SK-N-SH (cell line): ENCODE data around the gene SNAP29. TPM values are rescaled to one million over a fixed set of nuclear protein-coding genes. Genes with fewer than 3 reads are reported as not detected.
A peak's percentile ranks its signal among the peaks of the same experiment; 100 is the strongest.

Source experiments
- CTCF ChIA-PET: fragments of 300-600, 350-600 bp; formaldehyde crosslinking; extraction: SDS; loops from one replicate; lab custom pipeline; 2021; lab: Yijun Ruan, JAX
- POLR2A ChIA-PET: fragments of 350-600 bp; sonication (Branson Sonifier 250); formaldehyde crosslinking; extraction: SDS; loops from one replicate; lab custom pipeline; 2020; ENCODE audit warnings: antibody characterized with exemption, inconsistent platforms; lab: Yijun Ruan, JAX
- DNase-seq: peaks from one replicate; pipeline ENCODE4 v3.0.0; 2012
- H2AFZ ChIP-seq: fragments of 200-600 bp; sonication (generic); 2 replicates; pipeline ENCODE4 v1.8.1; 2016; ENCODE audit warnings: antibody characterized with exemption, mild to moderate bottlenecking, low read depth
- H3F3A ChIP-seq: fragments of 200-600 bp; sonication (generic); replicated peaks from 2 replicates; pipeline ENCODE3; 2016; ENCODE audit warnings: antibody characterized with exemption, mild to moderate bottlenecking; ENCODE audit not compliant: insufficient read depth
- H3K27ac ChIP-seq, 2 experiments: fragments of 200-500 bp in 1 of 2; fragments of 200-600 bp in 1 of 2; sonication (Bioruptor generic) in 1 of 2; sonication (generic), shearing (Covaris generic) in 1 of 2; 2 replicates each; pipeline versions ENCODE4 v1.5.1 to v1.6.1; 2014 to 2016; ENCODE audit warnings: low read depth in 2 of 2, inconsistent platforms in 1 of 2, low read length in 1 of 2, mild to moderate bottlenecking in 1 of 2, mixed read lengths in 1 of 2
- H3K27me3 ChIP-seq: fragments of 200-600 bp; sonication (generic), shearing (Covaris generic); 2 replicates; pipeline ENCODE4 v1.6.1; 2016; ENCODE audit warnings: mixed run types; ENCODE audit not compliant: insufficient read depth
- H3K36me3 ChIP-seq, 2 experiments: fragments of 200-500 bp in 1 of 2; fragments of 200-600 bp in 1 of 2; sonication (Bioruptor generic) in 1 of 2; sonication (generic) in 1 of 2; replicated peaks in 1 of 2; 2 replicates each; pipeline versions ENCODE3 to v1.5.1; 2014 to 2016; ENCODE audit warnings: low read length in 1 of 2, mild to moderate bottlenecking in 1 of 2; ENCODE audit not compliant: insufficient read depth in 2 of 2, control insufficient read depth in 1 of 2
- H3K4me1 ChIP-seq, 2 experiments: fragments of 200-500 bp in 1 of 2; fragments of 200-600 bp in 1 of 2; sonication (Bioruptor generic) in 1 of 2; sonication (generic), shearing (Covaris generic) in 1 of 2; 2 replicates each; pipeline versions ENCODE4 v1.5.1 to v1.6.1; 2014 to 2016; ENCODE audit warnings: low read depth in 1 of 2, low read length in 1 of 2, mixed run types in 1 of 2; ENCODE audit not compliant: insufficient read depth in 2 of 2, control insufficient read depth in 1 of 2
- H3K4me2 ChIP-seq: fragments of 200-600 bp; sonication (generic), shearing (Covaris generic); 2 replicates; pipeline ENCODE4 v1.6.1; 2017; ENCODE audit warnings: mixed run types
- H3K4me3 ChIP-seq, 2 experiments: fragments of 200-500 bp in 1 of 2; fragments of 200-600 bp in 1 of 2; sonication (Bioruptor generic) in 1 of 2; sonication (generic), shearing (Covaris generic) in 1 of 2; 2 replicates each; pipeline versions ENCODE4 v1.5.1 to v1.8.1; 2014 to 2016; ENCODE audit warnings: low read depth in 2 of 2, inconsistent platforms in 1 of 2, low read length in 1 of 2, mild to moderate bottlenecking in 1 of 2, mixed read lengths in 1 of 2, moderate library complexity in 1 of 2
- H3K79me2 ChIP-seq: fragments of 200-600 bp; sonication (generic); 2 replicates; pipeline ENCODE4 v1.8.1; 2017; ENCODE audit warnings: mild to moderate bottlenecking; ENCODE audit not compliant: insufficient read depth
- H3K9ac ChIP-seq: fragments of 200-600 bp; sonication (generic); 2 replicates; pipeline ENCODE4 v1.6.1; 2017; ENCODE audit warnings: mixed run types
- H3K9me2 ChIP-seq: fragments of 200-600 bp; sonication (generic); 2 replicates; pipeline ENCODE4 v1.6.1; 2017; ENCODE audit warnings: mixed run types
- H3K9me3 ChIP-seq: fragments of 200-600 bp; sonication (generic); 2 replicates; pipeline ENCODE4 v1.6.1; 2017; ENCODE audit warnings: mixed run types, mild to moderate bottlenecking, moderate library complexity
- H4K20me1 ChIP-seq: fragments of 200-600 bp; sonication (generic); 2 replicates; pipeline ENCODE4 v1.6.1; 2017; ENCODE audit warnings: mild to moderate bottlenecking, mixed run types; ENCODE audit not compliant: insufficient read depth
- CHD2 ChIP-seq: fragments of 150-350 bp; IDR thresholded peaks from 2 replicates; pipeline ENCODE4 v1.6.1; 2018; ENCODE audit warnings: low read length; ENCODE audit not compliant: partially characterized antibody
- FOXJ3 ChIP-seq: sonication (generic); formaldehyde crosslinking; IDR thresholded peaks from 2 replicates; pipeline ENCODE4 v1.5.1; 2020; ENCODE audit warnings: mild to moderate bottlenecking, missing genetic modification reagents
- FOXM1 ChIP-seq: IDR thresholded peaks from 2 replicates; pipeline ENCODE4 v1.4.0; 2012; ENCODE audit warnings: low read depth, mild to moderate bottlenecking
- MXI1 ChIP-seq: IDR thresholded peaks from 2 replicates; pipeline ENCODE4 v1.6.1; 2012; ENCODE audit warnings: mild to moderate bottlenecking, low read depth, low read length, improper control_type of control experiment
- POLR2AphosphoS5 ChIP-seq: IDR thresholded peaks from 2 replicates; pipeline ENCODE4 v1.6.1; 2012; ENCODE audit warnings: low read depth, low read length
- RXRA ChIP-seq: IDR thresholded peaks from 2 replicates; pipeline ENCODE4 v1.4.0; 2012; ENCODE audit warnings: low read depth, mild to moderate bottlenecking, borderline replicate concordance
- SIN3A ChIP-seq: IDR thresholded peaks from 2 replicates; pipeline ENCODE4 v1.6.1; 2012; ENCODE audit warnings: low read depth, mild to moderate bottlenecking, low read length, moderate library complexity, borderline replicate concordance
- USF1 ChIP-seq: IDR thresholded peaks from 2 replicates; pipeline ENCODE4 v1.4.0; 2012; ENCODE audit warnings: low read depth, borderline replicate concordance
- WGBS: methylation state at CpG from one replicate; pipeline ENCODE4 v1.1.6; 2017; ENCODE audit warnings: low lambda C conversion rate; 5-methylcytosine and 5-hydroxymethylcytosine counted together
- polyA plus RNA-seq, 3 experiments: library from polyadenylated mRNA; depleted of rRNA; stranded (reverse); fragments of >200 nt; gene quantifications; 2 replicates each; pipeline ENCODE4 v1.2.3, GENCODE V29; 2012

The SNAP29 gene
- polyA plus RNA-seq, 1 of the 3 experiments (the other 2 are of a cell fraction): 37.3 TPM

GRCh38 chr22:20857838-20858614, 781 bp upstream of the SNAP29 start:
- H3K27ac ChIP-seq: peak overlapping the region; percentile 71 to 73; a peak in 3 of 4 replicates
- 3% methylated on average over 12 of the region's 38 CpGs for WGBS
- peak; percentile 95 for DNase-seq
- CTCF ChIA-PET: interaction anchor here (1.1 to 2.3 kb wide), 2 partner anchors 13 to 54 kb away, joined by 3 to 8 read pairs; no protein-coding TSS in a partner anchor
- no peaks in the 10 kb centered on the region for H3K9me3 ChIP-seq
- H3K4me3 ChIP-seq: peak overlapping the region; percentile 72 to 88
- peak overlapping the region; percentile 91 for H3K4me2 ChIP-seq
- peaks cover 10% of the 10 kb centered on the region for H3F3A ChIP-seq
- TF ChIP-seq CHD2: peak; percentile 91
- TF ChIP-seq USF1: no peak
- peak; percentile 42; the same call in 1 of the 2 replicates for TF ChIP-seq POLR2AphosphoS5
- peak; percentile 75; the same call in 1 of the 2 replicates for TF ChIP-seq MXI1
- H3K4me1 ChIP-seq: peaks cover 11 to 16% of the 10 kb centered on the region in 2 experiments; a peak in 2 of 4 replicates
- peaks cover 20% of the 10 kb centered on the region; the same call in 1 of the 2 replicates for H4K20me1 ChIP-seq
- no peaks in the 10 kb centered on the region for H3K27me3 ChIP-seq
- peak overlapping the region; percentile 74 for H3K9ac ChIP-seq
- H3K9me2 ChIP-seq: no peaks in the 10 kb centered on the region
- POLR2A ChIA-PET: interaction anchor here (1.4 kb wide), 1 partner anchor 54 kb away, joined by 3 read pairs; no protein-coding TSS in a partner anchor
- H3K36me3 ChIP-seq: peaks cover 0 to under 1% of the 10 kb centered on the region in 2 experiments
- peak overlapping the region; percentile 84; the same call in 1 of the 2 replicates for H2AFZ ChIP-seq
- peaks cover 68% of the 10 kb centered on the region for H3K79me2 ChIP-seq

- Histone ChIP-seq H3K9ac (peak overlapping the region; percentile 75), H3F3A (peaks cover 10% of the 10 kb centered on the region), H3K9me2 (no peaks in the 10 kb centered on the region), H3K36me3 (peaks cover 0 to 6% of the 10 kb centered on the region in 2 experiments), H3K79me2 (peaks cover 52% of the 10 kb centered on the region), H2AFZ (peak overlapping the region; percentile 93), H3K27me3 (no peaks in the 10 kb centered on the region), H3K27ac (peak overlapping the region in 1 of 2 experiments; percentile 65; a peak in 1 of 4 replicates), H3K4me2 (peak overlapping the region; percentile 83), H3K9me3 (no peaks in the 10 kb centered on the region), H4K20me1 (peaks cover 20% of the 10 kb centered on the region; the same call in 1 of the 2 replicates)
- CTCF ChIA-PET: interaction anchor here (0.6 kb wide), 1 partner anchor 194 kb away, joined by 3 read pairs; no protein-coding TSS in a partner anchor
- POLR2A ChIA-PET: interaction anchor here (0.7 kb wide), 1 partner anchor 702 kb away, joined by 3 read pairs; no protein-coding TSS in a partner anchor
- WGBS: 46% methylated on average over 8 of the region's 8 CpGs
- no peak for DNase-seq
- TF ChIP-seq SIN3A: no peak
- TF ChIP-seq USF1: no peak
- no peak for TF ChIP-seq RXRA
- no peak for TF ChIP-seq FOXJ3 (CRISPR knock-in tag)
- TF ChIP-seq FOXM1: no peak
- TF ChIP-seq, all 33 proteins: peak for 0
- Histone ChIP-seq H3K4me3 (peak overlapping the region; percentile 72 to 88), H3K4me1 (peaks cover 11 to 16% of the 10 kb centered on the region in 2 experiments; a peak in 2 of 4 replicates)
Measured at GRCh38 chr22:20859615-20860014, 808 bp downstream of the SNAP29 start.
